ENCODE results near the gene AKR1C8.
A peak's percentile ranks its signal among the peaks of the same experiment; 100 is the strongest.
"Not testable (repeated sequence)": the region's sequence is repeated elsewhere in the genome, so short reads cannot be mapped to it uniquely, and the experiment has no call there.

Gene AKR1C8

GRCh38 chr10:5165738-5166137, 19.2 kb downstream of the AKR1C8 start:
- DNase-seq: no peak

GRCh38 chr10:5163487-5163886, 21.5 kb downstream of the AKR1C8 start:
- no peak for DNase-seq

GRCh38 chr10:5159126-5159525, 25.8 kb downstream of the AKR1C8 start:
- no peak for DNase-seq

GRCh38 chr10:5157501-5157900, 27.4 kb downstream of the AKR1C8 start:
- DNase-seq: no peak

GRCh38 chr10:5155951-5156350, 29.0 kb downstream of the AKR1C8 start:
- DNase-seq: no peak

GRCh38 chr10:5151076-5151475, 33.9 kb downstream of the AKR1C8 start:
- DNase-seq: no peak

- DNase-seq: no peak
These were observed 36.3 kb downstream of the AKR1C8 start for GRCh38 chr10:5148678-5149032.

- no peak for DNase-seq
These were observed 36.8 kb downstream of the AKR1C8 start for GRCh38 chr10:5147981-5148677.

GRCh38 chr10:5147255-5147980, 37.5 kb downstream of the AKR1C8 start:
- DNase-seq: no peak

GRCh38 chr10:5146920-5147254, 38.1 kb downstream of the AKR1C8 start:
- DNase-seq: no peak

GRCh38 chr10:5143137-5143536, 41.8 kb downstream of the AKR1C8 start:
- DNase-seq: no peak

GRCh38 chr10:5142199-5142598, 42.8 kb downstream of the AKR1C8 start:
- DNase-seq: no peak

- not testable (repeated sequence) for DNase-seq
These were observed 47.3 kb downstream of the AKR1C8 start for GRCh38 chr10:5137699-5138098.

- DNase-seq: no peak
These were observed 48.4 kb downstream of the AKR1C8 start for GRCh38 chr10:5136468-5137087.

- no peak for DNase-seq
These were observed 49.4 kb downstream of the AKR1C8 start for GRCh38 chr10:5135581-5135980.

GRCh38 chr10:5125315-5126044, 59.5 kb downstream of the AKR1C8 start:
- no peak for DNase-seq

- DNase-seq: no peak
These were observed 61.1 kb downstream of the AKR1C8 start for GRCh38 chr10:5123886-5124285.

- not testable (repeated sequence) for DNase-seq
These were observed 65.0 kb downstream of the AKR1C8 start for GRCh38 chr10:5119997-5120396.

- DNase-seq: peak in 1 of 2 donors; percentile 76
These were observed 67.9 kb downstream of the AKR1C8 start for GRCh38 chr10:5117026-5117425.

GRCh38 chr10:5116621-5117020, 68.3 kb downstream of the AKR1C8 start:
- DNase-seq: no peak

- not testable (repeated sequence) for DNase-seq
These were observed 75.1 kb downstream of the AKR1C8 start for GRCh38 chr10:5109861-5110260.

GRCh38 chr10:5108658-5109416, 76.1 kb downstream of the AKR1C8 start:
- DNase-seq: no peak

Measured in bone marrow (tissue), 2 donors.